HG03521 (cell line): Measurements from ENCODE around the gene MARK1.
A peak's percentile ranks its signal among the peaks of the same experiment; 100 is the strongest.

Experiments used
- ATAC-seq: cut with Tn5 transposase; IDR thresholded peaks from one replicate; pipeline ENCODE4 v1.9.1; 2021; ENCODE audit warnings: mild to moderate bottlenecking, moderate library complexity; ENCODE audit not compliant: unreplicated experiment

Gene MARK1

DNA sequence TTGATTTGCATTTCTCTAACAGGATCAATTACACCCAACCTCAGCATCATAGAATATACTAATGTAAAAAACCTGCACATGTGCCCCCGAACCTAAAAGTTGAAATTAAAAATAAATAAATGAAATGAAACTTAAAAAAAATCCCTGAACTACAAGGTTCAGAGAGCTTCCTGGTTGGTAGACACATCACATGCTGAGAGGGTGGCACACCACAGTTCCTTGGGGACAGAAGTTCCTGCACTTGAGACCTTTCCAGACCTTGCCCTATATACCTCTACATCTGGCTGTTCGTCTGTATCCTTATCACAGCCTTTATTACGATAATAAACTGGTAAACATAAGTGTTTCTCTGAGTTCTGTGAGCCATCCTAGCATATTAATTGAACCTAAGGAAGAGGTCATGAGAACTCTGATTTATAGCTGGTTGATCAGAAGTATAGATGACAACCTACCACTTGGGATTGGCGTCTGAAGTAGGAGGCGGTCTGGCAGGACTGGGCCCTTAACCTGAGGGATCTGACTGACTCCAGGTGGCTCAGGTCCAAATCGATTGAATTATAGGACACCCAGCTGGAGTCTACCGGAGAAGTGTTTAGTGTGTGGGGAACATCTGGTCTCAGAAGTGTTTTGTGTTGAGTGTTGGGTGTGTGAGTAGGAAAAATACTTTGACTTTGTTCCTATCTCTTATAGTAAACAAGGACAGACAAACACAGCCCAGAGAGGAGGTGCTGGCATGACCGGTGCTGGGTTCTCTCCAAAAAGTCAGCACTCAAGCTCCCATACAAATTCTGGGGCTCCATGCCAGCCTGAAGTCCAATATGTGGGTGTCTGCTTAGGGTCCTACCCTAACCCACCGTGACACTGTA, 181.2 kb downstream of the MARK1 start:
- no peak for ATAC-seq

DNA sequence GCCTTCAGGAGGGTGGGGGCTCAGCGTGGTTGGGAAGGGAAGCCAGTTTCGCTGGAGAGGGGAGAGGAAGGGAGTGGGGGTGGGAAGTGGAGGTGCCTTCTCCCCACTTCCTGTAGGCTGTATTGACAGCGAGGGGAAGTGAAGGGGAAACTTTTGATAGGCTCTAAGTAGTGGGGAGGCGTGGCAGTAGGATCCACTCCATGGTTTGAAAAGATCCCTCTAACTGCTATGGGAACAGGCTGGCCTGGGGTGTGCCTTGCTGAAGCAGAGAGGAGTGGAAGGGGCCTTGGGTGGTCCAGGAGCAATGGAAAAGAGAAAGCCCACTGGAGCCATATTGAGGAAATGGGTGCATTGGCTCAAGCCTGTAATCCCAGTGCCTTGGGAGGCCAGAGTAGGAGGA, 182.4 kb downstream of the MARK1 start:
- ATAC-seq: no peak

DNA sequence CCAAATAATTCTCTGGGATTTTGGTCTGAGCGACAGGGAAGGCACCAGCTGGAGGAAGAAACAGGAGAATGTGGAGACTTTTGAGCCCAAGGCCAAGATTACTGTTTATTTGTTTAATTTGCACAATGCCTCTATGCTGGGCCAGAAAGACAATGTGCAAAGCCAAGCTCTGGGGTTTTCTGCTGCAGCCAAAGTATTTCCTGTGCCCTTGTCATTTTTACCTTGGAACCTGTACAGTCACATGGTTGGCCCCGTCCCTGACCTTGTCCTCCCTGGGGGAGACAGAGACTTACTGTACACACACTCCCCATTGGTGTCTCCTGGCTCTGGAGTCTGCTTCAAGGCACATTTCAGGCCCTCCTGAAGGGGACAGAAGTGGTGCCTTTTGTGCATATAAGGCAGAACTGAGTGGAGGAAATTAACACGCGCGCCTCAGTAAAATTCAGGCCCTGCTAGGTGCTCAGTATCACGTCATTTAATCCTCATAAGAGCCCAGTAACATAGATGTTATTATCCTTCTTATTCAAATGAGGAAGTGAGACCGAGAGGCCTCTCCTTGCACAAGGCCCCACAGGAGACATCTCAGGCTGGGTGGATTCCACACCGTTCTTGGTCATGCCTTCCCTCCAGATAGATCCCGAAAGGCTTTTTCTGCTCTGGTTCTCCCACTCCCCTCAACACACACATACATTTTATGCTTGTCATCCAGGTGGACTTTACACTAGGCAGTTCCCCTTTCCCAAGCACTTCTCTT, 183.3 kb downstream of the MARK1 start:
- ATAC-seq: peak; percentile 85
